Measurements from ENCODE around the gene CCDC78.

- TF ChIP-seq EZH2 (IDR thresholded peaks at IDR 0.05; ENCODE audit: borderline replicate concordance, insufficient read depth, low read length, poor library complexity, severe bottlenecking) (no peak), POLR2AphosphoS5 (IDR thresholded peaks at IDR 0.05) (no peak)
These were observed 2.9 kb upstream of the CCDC78 start for GRCh38 chr16:728890-729744.

Measured in neural cell (in vitro differentiated cells).